Measurements from ENCODE around the gene PTX4.

PTX4 gene

GRCh38 chr16:1488619-1489018 is at the start of gene PTX4:
PTX4 (minus strand) TSS chr16:1488944; CDS start chr16:1488909, 35 bp downstream.
- no peak for DNase-seq

DNA sequence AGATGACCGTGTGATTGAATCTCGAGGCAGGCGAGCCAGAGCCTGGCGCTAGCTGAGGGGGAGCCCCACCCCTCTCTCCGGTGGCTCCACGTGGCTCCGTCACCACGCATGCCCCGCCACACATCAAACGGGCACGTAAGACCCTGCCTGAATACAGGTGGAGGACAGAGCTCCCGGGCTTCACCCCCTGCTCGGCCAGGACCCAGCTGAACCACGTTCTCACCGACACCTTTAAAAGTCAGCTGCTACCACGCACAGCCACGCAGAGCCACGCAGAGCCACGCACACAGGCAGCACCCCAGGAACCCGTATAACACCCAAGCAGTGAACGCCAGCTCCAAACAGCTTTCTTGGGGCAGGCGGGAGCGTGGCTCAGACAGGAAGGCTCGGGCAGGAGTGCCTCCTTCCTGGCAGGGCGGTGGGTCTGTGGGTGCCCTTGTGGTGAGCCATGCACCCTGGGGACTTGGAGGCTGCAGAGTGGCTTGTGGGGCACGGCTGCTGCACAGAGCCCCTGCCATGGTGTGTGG is 49.1 kb upstream of the PTX4 start:
- DNase-seq = no peak

GRCh38 chr16:1537138-1537577 is 48.4 kb upstream of the PTX4 start:
- DNase-seq = no peak

DNA sequence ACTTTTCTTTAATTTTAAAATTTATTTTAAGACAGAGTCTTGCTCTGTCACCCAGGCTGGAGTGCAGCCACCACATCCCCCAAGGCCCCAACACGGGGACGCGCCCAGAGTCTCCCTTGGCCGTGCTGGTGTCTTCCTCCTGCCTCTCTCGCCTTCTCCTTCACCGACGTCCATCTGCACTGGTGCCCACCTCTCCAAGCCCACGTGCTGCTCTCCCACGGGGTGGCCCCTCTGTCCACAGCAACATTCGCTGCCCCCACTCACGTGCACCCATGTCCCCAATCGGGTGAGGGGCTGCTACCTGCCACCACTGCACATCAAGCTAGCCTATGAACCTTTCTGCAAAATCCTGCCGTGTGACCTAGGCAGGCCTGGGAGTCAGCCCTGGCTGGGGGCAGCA is 47.9 kb upstream of the PTX4 start:
- DNase-seq = no peak

- no peak for DNase-seq
These were observed 46.9 kb upstream of the PTX4 start for GRCh38 chr16:1535391-1536291.

DNA sequence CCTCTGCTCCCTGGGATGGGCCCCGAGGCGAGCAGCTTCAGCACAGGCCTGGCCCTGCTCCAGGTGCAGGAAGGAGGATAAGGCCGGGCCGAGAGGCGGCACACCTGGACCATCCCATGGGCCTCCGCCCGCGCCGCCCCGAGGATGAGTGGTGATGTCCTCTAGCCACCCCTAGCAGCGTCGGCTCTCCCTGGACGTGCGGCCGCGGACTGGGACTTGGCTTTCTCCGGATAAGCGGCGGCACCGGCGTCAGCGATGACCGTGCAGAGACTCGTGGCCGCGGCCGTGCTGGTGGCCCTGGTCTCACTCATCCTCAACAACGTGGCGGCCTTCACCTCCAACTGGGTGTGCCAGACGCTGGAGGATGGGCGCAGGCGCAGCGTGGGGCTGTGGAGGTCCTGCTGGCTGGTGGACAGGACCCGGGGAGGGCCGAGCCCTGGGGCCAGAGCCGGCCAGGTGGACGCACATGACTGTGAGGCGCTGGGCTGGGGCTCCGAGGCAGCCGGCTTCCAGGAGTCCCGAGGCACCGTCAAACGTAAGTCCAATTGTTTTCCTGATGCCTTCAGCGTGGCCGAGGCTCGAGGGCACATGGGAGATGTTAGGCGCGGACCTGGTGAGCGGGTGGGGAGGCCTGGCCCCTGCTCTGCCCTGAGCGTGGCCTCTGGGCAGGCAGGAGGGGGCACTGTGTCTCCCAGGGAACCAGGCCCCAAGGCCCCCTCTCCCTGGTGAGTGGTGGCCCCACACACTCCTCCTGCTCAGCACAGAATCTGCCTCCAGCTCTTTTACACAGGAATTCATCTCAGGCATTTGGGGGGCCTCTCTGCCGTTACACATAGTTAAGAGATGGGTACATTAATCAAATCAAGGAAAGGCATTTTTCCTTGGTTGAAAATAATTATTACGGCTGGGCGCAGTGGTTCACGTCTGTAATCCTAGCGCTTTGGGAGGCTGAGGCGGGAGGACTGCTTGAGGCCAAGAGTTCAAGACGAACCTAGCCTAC is 45.6 kb upstream of the PTX4 start:
- no peak for DNase-seq

GRCh38 chr16:1533443-1533951 is 44.8 kb upstream of the PTX4 start, which contains the start of gene TMEM204:
TMEM204 (plus strand) TSS chr16:1533666; CDS start chr16:1534276, 610 bp downstream.
- no peak for DNase-seq

GRCh38 chr16:1532771-1533170 is 44.0 kb upstream of the PTX4 start:
- no peak for DNase-seq

GRCh38 chr16:1532081-1532760 is 43.5 kb upstream of the PTX4 start:
- DNase-seq = no peak

DNA sequence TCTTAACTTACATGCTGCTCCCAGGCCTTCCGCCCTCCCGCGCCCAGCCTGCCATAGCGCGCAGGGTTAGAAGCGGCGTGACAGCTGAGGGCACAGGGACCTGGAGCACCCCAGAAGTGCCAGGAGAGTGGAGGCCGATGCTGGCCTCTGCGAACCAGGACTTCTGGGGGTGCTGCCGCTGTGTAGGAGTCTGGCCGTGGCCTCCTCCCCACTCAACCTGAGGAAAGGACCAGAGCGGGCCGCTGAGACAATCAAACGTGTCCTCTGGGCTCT is 42.8 kb upstream of the PTX4 start:
- DNase-seq = no peak

- DNase-seq = no peak
These were observed 42.3 kb upstream of the PTX4 start for GRCh38 chr16:1530883-1531637.

DNA sequence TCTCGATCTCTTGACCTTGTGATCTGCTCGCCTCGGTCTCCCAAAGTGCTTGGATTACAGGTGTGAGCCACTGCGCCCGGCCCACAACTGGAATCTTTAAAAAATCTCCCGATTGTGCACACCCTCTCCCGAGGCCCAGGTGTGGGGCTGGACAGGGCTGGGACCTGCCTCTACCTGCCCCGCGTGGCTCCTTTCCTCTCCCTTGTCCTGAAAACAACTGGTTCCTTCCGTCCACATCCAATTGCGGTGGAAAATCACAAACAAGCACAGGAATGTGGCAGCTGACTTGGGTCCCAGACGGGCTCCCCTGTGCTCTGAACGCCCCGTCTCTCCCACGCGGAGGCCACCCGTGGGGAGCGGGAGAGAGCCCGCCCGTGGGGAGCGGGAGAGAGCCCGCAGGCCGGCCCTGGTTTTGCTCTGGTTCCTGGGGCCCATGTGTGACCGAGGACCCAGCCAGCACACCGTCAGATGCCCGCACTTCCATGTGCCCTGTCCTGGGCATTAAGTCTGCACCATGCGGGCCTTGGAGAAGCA is 41.7 kb upstream of the PTX4 start:
- DNase-seq = no peak

DNA sequence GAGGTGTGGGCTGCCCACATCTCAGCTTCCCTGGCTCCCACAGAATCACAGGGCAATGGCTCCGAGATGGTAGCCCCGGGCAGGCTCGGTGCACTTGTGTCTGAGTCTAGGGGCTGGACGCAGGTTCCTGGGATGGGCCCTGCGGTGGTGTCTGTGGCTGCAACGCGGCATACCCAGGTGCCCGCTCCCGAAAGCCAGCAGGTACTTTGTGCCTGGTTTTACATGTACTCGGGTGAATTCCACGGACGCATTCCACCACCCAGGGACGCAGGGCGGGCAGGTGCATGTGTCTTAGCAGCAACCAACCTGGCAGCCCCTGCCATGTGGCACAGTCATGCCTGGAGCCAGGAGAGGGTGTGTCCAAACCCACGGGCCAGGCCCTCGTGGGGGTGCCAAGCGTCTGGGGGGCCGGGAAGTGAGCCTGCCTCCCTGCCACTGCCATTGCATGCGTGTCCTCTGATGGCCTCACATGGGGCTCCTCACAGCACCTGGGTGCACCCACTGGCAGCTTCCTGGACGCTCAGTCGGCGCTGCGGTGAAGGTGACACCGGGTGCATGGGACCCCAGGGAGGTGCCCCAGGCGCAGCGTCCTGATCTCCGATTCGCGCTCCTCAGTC is 40.3 kb upstream of the PTX4 start:
- DNase-seq = no peak

DNA sequence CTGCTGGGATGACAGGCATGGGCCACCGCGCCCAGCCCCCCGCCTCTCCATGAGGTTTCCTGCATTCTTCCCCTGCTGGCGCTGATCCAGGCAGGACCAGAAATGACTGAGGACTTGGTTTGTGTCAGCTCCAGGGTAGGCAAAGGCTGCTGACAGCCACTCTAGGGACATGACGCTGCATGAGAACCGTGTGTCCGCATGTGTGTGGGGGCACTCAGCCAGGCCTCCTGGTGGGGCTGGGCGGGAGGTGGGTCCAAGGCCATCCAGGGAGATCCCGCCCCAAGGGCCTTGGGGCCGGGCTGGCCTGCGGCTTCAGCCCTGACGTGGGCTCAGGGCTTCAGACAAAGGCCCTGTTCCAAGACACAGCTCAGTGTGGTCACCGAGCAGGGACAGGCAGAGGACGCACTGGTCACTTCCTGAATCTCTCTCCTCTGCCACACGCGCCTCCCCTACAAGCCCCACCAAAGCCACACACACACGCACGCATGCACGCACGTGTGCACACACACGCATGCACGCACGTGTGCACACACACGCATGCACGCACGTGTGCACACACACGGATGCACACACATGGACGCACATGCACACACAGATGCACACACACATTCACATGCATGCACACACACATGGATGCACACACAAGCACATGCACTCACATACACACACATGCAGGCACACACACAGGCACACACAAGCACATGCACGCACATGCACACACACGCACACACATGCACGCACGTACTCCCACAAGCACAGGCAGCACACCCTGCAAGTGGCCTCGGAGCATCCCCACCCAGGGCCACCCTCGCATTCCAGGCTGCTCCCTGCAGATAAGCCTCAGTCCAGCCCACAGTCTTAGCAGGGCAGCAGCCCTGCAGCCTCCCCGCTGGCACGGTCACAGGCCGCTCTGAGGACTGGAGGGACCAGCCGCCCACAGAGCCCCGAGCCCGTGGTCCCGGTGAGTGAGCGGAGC is 39.4 kb upstream of the PTX4 start:
- no peak for DNase-seq

- DNase-seq = no peak
These were observed 38.1 kb upstream of the PTX4 start for GRCh38 chr16:1526608-1527555.

DNA sequence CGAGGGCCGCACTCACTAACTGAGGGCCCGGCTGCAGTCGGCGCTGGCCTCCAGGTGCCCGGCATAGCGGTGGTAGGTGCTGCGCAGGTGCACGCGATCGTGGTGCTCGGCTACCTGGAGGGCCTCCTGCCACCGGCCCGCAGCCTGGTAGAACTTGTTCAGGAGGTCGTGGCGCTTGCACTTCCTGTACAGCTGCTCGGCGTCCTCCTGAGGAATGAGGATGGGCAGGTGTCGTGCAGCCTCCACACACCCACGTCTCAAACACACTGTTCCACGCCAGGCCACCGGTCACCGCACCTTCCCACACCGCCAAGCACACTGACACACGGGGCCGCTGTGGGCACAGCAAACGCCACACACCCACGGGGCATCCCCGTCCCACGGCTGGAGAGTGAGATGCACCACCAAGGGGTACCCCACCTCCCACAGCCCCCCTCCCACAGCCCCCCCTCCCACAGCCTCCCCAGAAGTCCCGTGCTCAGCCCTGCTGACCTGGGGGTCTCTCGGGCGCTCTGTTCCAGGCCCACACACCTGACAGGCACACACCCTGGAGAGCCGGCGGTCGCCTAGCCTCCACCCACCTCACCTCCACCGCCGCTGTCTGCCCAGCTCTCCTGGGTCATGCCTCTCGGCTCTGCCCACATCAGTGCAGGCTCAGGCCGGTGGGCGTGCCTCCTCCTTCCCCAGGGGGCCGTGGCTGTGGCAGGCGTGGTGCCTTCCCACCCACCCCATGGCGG is 37.3 kb upstream of the PTX4 start:
- no peak for DNase-seq

All from nucleus accumbens (tissue), 56 donors.